ENCODE measurements around the gene ADGRV1.
"Not testable (repeated sequence)": the region's sequence is repeated elsewhere in the genome, so short reads cannot be mapped to it uniquely, and the experiment has no call there.

ADGRV1 gene

DNA sequence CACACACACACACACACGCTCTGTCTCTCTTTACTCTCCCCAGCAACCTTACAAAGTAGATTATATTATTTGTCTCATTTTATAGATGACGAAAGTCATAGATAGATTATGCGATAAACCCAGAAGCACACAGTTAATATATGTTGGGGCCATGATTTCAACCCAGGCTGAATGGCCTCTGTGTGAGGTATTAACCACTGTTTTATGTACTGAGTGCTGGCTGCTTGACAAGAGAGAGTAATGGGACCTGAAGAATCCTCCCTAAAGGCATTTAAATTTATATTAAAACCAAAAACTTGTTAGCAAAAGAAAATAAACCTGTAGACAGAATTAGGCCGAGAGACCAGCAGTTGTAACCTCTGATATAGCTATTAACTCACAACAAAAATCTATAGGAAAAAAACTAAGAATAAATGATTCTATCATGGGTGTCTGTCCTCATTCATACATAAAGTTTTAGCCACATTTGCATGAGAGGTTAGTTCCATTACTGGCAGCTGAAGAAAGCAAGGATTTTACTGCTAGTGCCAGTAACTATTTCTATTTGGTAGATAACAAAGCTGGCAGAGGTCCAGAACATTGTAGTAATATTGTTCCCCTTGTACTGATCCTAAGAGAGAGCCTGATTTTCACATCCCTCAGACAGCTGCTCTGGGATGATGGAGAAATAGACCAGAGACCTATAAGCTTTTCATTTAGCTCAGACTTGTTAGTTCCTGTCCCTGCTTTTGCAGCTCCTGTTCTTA, 250.9 kb downstream of the ADGRV1 start:
- no peak for DNase-seq (ENCODE audit: low spot score)

DNA sequence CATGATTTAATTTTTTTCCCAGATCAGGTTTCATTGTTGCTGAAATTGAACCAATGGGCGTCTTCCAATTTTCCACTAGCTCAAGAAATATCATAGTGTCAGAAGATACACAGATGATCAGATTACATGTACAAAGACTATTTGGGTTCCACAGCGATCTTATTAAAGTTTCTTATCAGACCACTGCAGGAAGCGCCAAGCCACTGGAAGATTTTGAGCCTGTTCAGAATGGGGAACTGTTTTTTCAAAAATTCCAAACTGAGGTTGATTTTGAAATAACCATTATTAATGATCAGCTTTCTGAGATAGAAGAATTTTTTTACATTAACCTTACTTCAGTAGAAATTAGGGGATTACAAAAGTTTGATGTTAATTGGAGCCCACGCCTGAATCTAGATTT, 251.6 kb downstream of the ADGRV1 start:
- DNase-seq (ENCODE audit: low spot score): no peak

DNA sequence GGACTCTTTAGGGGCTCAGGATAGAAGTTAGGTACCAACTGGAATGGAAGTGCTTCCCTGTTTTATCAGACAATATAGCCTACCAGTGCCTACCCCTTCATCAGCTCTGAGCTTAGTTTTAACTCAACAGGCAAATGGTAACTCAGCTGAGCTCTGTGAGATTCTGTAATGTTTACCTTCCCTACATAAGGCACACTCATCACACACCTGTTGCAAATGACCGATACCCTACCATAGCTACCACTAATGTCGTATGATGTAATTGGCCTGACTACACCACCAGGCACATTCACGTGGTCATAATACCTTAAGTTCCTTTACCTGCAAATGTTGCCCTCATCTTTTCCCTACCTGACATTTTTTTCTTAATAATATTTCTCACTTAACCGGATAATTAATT, 254.8 kb downstream of the ADGRV1 start:
- DNase-seq (ENCODE audit: low spot score): no peak

DNA sequence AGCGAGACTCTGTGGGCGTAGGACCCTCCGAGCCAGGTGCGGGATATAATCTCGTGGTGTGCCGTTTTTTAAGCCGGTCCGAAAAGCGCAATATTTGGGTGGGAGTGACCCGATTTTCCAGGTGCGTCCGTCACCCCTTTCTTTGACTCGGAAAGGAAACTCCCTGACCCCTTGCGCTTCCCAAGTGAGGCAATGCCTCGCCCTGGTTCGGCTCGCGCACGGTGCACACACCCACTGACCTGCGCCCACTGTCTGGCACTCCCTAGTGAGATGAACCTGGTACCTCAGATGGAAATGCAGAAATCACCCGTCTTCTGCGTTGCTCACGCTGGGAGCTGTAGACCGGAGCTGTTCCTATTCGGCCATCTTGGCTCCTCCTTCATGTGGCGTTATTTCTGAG, 263.5 kb downstream of the ADGRV1 start:
- DNase-seq (ENCODE audit: low spot score): not testable (repeated sequence)

DNA sequence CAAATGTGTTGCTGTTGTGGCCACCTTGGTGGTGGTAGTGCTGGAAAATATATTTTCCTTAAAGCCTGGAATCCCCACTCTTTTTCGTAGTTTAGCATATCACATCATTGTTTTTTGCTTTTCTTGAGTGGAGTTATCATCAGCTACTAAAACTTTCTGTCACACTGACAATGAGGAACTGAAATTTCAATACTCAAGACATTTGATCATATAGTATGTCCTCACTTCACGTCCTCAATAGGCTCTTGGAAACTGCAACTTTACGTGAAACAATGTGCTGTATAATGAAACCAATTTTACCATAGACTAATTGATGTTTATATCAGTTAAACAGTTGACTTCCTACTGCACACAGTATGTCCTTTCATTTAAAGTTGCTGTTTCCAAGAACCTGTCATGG, 265.8 kb downstream of the ADGRV1 start:
- no peak for DNase-seq (ENCODE audit: low spot score)

DNA sequence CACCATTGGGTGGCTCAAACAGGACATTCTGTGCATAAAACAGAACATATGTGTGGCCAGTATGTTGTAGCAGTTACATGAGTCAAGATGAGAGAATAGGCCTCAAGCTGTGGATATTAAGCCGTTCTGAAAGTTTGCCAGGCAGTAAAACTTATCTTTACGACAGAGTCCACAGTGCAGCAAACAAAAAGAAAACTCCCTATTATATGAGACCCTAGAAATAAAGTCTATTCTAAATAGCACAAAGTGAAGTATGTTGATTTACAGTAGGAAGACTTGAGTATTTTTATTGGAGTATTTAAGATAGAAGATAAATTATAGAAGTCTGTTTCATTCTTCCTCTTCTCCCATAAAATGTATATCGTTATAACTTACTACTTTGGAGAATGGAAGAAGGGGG, 271.5 kb downstream of the ADGRV1 start:
- no peak for DNase-seq (ENCODE audit: low spot score)

DNA sequence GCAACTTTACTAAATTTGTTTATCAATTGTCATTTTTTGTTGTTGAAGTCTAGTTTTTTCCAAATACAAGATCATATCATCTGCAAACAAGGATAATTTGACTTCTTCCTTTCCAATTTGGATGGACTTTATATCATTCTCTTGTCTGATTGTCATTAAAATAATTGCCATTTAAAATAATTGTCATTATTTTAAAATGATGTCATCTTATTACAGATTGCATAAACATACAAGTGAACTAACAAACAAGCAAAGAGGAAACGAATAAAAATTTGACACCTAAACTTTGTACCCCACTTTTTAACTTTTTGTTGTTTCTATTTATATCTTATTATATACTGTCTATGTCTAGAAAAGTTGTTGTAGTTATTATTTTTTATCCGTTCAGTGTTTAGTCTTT, 275.2 kb downstream of the ADGRV1 start:
- no peak for DNase-seq (ENCODE audit: low spot score)

DNA sequence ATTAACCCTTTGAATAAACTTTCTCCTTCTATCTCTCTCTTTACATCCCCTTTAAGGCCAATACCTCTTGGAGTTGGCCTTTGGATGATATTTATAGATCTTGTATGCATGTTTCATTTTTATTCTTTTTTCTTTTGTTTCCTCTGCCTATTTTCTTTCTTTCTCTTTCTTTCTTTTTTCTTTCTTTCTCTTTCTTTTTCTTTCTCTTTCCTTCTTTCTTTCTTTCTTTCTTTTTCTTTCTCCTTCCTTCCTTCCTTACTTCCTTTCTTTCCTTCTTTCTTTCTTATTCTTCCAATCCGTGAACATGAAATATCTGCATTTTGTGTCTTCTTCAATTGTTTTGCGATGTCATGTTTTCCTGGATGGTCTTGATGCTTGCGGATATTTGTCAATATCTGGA, 276.1 kb downstream of the ADGRV1 start:
- DNase-seq (ENCODE audit: low spot score): no peak

DNA sequence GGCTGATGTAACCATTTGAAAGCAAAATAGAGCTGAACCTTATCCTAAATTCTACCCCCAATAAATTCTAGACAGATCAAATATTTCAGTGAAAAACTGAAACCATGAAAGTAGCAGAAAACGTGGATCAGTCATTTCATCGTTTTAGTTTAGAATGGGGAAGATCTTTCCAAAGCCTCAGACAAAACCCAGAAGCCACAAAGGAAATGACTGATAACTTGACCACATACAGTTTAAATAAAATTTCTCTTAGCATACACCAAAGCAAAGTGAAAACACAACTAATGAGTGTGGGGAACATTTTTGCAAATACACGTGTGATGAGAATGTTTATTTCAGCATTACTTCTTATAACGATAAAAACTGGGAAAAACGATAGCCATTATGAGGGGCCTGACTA, 284.8 kb downstream of the ADGRV1 start:
- DNase-seq (ENCODE audit: low spot score): no peak

DNA sequence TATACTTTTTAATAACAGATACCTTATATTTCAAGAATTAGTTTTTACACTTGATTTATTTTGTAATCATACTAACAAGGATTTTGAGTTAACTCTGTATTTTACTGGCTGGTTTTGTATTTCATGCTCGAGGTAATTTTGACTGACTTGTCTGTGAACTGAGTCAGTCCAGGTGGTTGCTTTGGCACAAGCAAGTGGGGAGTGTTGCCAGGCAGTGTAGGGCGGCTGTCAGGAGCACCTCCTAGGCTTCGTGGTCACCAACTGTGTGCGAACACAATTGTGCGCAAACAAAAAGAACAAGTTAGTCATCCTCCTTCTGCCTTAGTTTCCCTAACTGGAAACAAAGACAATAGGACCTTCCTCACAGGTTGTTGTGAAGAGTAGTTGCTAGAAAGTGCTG, 286.3 kb downstream of the ADGRV1 start:
- DNase-seq (ENCODE audit: low spot score): no peak

DNA sequence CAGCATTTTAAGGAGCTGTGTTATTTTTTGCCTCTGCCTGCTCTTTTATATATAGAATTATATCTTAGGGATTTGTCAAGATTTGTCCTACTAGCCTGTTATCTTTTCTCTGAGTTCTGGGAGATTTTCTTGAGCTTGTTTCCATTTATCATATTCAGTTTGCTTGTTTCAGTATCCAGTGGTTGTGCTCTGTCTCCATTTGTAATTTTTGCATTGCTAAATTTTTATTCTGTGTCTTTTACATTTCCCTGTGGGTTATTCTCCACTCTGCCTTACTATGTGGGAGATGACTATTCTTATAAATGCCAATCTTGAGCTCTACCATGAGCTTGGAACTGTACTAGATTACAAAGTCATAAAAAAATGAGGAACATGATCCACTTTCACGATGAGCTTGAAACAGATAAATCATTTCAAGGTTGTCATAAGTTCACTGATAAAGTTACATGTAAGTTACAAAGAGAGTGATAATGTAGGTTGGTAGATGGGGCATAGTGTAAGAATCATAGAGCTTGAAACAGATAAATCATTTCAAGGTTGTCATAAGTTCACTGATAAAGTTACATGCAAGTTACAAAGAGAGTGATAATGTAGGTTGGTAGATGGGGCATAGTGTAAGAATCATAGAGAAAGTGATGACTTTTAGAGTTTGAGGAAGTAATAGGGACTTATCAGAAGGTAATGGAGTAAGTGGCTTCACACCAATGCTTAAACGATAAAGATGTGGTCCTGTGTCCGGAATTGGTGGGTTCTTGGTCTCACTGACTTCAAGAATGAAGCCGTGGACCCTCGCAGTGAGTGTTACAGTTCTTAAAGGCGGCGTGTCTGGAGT, 287.3 kb downstream of the ADGRV1 start:
- DNase-seq (ENCODE audit: low spot score): no peak

DNA sequence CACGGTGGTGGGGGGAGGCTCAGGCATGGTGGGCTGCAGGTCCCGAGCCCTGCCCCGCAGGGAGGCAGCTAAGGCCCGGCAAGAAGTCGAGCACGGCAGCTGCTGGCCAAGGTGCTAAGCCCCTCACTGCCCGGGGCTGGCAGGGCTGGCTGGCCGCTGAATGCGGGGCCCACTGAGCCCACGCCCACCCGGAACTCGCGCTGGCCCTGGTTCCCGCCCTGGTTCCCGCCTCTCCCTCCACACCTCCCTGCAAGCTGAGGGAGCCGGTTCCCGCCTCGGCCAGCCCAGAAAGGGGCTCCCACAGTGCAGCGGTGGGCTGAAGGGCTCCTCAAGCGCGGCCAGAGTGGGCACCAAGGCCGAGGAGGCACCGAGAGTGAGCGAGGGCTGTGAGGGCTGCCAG, 289.0 kb downstream of the ADGRV1 start:
- DNase-seq (ENCODE audit: low spot score): not testable (repeated sequence)

DNA sequence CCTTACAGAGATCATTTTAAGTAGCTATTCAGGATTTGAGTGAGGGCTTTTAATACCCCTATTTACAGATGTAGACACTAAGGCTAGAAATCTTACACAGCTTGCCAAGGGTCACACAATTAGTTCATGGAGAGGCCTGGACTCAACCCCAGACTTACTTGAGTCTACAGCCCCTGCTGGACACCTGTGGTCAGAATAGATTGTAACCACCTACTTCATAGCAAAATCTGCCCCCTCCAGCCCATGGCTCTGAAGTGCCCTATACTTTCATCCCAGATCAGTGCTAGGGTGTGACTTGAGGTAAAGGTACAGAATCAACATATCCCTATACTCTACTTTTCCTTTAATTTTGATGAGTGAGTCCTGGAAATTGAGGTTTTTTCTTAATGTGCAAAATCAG, 291.3 kb downstream of the ADGRV1 start:
- no peak for DNase-seq (ENCODE audit: low spot score)

DNA sequence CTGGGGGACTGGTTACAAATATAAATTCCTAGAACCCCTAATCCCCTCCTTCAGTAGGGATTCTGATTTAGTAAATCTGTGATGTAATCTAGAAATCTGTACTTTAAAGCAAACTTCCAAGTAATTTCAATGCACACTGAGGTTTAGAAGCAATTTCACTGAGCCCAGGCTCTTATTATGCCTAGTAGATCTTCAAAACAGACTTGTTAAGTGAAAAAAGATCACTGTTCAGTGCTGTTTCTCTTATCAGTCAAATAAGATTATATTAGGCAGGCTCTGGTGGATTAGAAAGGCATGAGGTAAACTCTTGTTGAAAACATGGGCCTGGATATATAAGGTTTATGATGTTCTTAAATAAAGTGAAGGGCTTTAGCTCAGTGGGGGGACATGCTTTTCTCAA, 293.9 kb downstream of the ADGRV1 start:
- DNase-seq (ENCODE audit: low spot score): no peak

DNA sequence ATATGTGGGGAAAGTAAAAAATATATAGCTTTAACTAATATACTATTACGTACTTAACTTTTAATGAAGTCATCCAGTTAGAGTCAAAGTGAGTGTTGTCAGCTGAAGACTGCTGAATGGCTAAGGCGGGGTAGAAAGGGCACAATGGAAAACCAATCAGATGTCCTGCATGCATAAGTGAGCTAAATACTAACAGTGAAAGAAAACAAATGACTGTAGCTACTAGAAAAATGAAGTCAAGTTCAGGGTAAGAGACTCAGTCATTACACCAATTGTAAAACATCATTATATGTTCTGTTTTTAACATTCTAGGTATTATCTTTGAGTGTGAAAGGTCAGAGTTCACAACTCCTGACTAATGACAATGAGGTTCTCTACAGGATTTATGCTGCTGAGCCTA, 295.2 kb downstream of the ADGRV1 start:
- DNase-seq (ENCODE audit: low spot score): no peak

DNA sequence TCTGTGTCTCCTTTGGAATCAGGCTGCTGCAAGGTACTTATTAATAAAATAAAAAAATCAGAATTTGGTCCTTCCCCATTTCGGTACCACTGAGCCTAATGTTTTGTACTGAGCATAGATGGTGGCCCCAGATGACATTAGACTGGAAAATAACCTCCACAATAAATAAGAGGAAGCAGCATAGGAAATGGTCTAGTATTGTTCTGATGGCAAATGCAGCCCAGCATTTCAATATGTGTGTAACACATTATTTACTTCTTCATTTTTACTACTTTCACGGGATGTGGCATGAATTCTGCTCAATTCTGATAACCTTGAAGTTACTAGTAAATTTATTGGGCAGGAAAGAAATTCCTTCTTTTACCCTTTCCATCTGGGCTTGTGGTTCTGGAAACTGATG, 295.6 kb downstream of the ADGRV1 start:
- no peak for DNase-seq (ENCODE audit: low spot score)

DNA sequence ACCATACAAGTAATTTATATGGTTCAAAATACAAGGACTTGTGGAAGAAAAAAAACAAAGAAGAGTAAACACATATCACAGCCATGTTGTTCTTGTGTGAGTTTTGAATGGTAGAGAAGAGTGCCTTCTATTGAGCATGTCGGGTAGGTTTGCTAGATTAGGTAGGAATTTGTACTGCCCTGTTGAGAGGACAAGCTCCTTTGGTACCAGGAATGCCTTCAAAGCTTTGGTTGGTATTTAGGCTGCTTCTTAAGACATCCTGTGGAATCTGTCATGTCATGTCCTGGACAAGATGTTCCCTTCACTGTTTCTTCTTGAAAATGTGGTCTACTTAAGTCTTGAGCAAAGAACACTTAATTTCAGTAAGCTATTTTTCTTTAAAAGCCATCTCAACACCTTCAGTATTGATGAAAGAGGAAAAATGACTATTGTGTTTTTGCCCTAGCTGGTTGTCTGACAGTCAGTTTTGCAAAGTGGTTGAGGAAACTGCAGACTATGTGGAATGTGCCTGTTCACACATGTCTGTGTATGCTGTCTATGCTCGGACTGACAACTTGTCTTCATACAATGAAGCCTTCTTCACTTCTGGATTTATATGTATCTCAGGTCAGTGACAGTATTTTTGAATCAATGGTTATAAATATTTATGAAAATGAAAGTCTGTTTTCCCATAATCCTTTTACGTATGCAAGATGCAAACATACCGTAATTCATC, 296.9 kb downstream of the ADGRV1 start:
- DNase-seq (ENCODE audit: low spot score): no peak

DNA sequence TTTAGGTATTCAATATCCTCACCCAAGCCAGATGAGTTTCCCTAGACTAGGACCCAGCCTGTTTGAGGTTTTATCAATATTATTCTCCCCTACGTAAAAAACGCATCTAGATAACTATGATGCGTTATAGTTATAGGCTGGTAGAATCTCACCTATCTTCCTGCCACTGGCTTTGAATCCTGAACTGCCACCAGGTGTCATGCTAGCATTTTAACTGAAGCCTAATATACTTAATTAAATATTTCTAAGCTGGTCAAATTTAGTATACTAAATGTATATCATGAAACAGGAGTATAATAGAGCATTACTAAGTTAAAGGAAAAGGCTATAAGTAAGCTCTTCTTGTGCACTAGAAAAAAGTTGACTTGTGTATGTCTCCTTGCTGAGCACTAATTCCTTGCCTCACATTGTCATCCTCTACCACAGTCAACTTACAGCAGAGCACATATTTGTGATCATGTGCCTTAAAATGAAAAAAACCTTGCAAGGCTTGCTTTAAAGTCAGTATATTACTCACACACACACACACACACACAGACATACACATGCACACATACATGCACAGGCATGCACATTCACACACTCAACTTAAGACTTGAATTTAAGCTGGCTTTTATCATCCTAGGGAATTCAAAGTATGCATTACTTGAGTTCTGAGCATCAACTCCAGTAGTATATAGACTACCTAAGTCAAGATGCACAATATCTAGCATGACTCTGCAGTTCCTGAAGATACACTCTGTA, 303.4 kb downstream of the ADGRV1 start:
- no peak for DNase-seq (ENCODE audit: low spot score)

DNA sequence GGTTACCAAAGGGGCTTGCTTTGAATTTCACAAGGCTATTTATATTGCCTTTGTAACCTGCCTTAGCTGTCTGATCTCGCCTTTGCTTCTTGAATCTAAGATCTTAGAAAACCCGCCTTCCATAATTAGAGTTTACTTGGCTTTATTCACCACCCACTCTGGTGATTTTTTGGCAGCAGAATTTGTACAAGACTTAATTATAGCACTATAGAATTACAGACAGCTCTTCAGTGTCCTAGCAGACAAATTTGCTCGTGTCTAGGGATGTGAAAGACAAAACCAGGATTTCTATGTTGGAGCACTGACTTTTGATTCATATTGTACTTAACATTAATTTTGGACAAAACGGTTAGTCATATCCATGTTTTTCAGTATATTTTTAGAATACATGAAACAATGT, 306.6 kb downstream of the ADGRV1 start:
- DNase-seq (ENCODE audit: low spot score): no peak

DNA sequence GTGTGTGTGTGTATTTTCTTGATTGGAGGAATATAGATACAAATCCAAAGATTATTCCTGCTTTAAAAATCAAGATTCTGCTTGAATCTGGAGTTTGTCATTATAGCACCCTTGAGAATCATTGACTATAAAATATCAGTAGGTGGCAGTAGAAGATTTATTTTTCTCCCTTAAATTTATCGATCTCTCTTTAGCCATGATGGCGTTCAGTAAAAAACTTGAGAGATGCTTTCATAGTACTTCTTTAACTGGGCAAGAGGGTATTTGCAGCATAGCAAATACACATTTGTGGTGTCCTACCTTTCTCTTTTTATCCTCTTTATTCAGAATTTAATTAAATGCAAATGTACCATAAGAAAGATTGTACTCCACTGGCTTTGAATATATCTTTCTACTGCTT, 307.7 kb downstream of the ADGRV1 start:
- DNase-seq (ENCODE audit: low spot score): peak; percentile 39

DNA sequence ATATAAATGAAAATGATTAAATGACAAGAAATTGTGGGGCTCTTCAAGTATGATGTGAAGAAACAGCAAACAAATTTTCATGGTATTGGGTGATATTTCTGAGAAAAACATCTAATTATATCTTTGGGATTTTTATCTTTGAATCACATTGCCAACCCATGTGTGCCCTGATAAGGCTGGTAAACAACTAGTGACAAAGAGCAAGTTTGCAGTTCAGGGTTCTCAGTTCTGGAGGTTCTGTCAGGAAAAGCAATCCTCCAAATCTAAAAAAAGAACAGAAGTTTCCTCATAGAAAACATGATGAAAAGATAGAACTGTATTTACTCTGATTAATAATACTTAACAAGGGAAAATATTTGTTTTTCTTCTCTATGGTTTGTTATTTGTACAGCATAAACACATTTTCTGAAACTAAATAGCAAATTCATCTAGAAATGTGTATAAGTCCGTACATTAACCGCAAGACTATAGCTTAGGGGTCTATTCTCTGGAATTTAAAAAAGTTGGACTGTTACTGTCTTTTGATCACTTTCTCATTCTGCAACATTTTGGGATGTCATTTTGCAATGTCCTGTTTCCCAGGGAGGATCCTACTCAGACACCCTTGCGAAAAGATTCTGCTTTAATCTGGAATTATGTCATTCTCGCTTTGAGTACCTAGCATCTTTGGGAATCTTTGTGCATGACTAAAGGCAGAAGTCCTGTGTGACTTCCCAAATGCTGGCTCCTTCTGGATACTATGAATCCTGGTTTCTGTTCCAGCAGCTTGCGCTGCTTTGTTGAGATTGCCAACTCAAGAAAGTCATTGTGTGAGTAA, 308.5 kb downstream of the ADGRV1 start:
- DNase-seq (ENCODE audit: low spot score): no peak
